IPS-18c (cell line): ENCODE results near the gene ZNF701.
A peak's percentile ranks its signal among the peaks of the same experiment; 100 is the strongest.
"Not testable (repeated sequence)": the region's sequence is repeated elsewhere in the genome, so short reads cannot be mapped to it uniquely, and the experiment has no call there.

Experiments used
- H3K4me3 ChIP-seq: 2 replicates; pipeline ENCODE4 v1.7.0; 2013; ENCODE audit warnings: low read depth, mild to moderate bottlenecking, low read length, moderate library complexity; ENCODE audit not compliant: insufficient read depth
- H3K9me3 ChIP-seq: one replicate; pipeline ENCODE4 v1.6.1; 2013; ENCODE audit warnings: mild to moderate bottlenecking, low read length, moderate library complexity; ENCODE audit not compliant: control insufficient read depth, insufficient read depth

Gene ZNF701

DNA sequence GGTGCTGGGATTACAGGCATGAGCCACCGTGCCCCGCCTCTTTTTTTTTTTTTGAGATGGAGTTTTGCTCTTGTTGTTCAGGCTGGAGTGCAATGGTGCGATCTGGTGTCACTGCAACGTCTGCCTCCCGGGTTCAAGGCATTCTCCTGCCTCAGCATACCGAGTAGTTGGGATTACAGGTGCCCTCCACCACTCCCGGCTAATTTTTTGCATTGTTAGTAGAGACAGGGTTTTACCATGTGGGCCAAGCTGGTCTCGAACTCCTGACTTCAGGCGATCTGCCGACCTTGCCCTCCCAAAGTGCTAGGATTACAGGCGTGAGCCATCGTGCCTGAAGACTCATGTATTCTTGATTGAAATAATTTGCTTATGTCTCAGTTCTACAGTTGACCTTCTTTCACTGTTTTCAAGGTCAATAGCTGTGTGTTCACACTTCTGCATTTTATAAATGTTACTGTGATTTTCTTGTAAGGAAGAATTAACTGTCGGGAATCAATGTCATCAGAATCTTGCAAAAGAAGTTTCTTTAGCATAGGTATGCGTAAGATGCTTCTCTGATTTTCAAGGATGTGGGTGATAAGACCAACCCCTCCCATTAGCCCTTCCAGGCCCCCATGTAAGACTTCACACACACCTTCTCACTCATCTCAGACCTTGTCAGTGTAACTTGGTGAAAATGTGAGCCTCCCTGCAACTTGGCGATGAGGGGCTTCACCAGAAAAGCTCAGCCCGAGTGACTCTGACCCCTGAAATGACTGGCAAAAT, 12.7 kb upstream of the ZNF701 start:
- Histone ChIP-seq H3K4me3 (no peak overlapping the region), H3K9me3 (peaks cover 20% of the 10 kb centered on the region)

DNA sequence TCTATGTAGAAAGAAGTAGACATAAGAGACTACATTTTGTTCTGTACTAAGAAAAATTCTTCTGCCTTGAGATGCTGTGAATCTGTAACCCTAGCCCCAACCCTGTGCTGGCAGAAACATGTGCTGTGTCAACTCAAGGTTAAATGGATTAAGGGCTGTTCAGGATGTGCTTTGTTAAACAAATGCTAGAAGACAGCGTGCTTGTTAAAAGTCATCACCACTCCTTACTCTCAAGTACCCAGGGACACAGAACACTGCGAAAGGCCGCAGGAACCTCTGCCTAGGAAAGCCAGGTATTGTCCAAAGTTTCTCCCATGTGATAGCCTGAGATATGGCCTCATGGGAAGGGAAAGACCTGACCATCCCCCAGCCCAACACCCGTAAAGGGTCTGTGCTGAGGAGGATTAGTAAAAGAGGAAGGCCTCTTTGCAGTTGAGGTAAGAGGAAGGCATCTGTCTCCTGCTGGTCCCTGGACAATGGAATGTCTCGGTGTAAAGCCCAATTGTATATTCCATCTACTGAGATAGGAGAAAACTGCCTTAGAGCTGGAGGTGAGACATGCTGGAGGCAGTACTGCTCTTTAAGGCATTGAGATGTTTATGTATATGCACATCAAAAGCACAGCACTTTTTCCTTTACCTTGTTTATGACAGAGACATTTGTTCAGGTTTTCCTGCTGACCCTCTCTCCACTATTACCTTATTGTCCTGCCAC, 11.2 kb upstream of the ZNF701 start:
- not testable (repeated sequence) for H3K4me3 ChIP-seq
- H3K9me3 ChIP-seq = peaks cover 15% of the 10 kb centered on the region

DNA sequence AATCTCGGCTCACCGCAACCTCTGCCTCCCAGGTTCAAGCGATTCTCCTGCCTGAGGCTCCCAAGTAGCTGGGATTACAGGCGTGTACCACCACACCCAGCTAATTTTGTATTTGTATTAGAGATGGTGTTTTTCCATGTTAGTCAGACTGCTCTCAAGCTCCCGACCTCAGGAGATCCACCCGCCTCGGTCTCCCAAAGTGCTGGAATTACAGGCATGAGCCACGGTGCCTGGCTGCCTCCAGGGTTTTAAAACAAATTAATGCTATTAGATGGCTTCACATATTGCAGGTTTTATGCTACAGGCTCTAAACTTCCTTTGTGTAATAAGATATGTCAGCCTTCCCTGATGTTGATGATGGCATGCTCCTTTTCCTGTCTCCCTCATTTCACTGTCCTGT, 8.5 kb upstream of the ZNF701 start:
- not testable (repeated sequence) for H3K9me3 ChIP-seq, H3K4me3 ChIP-seq

DNA sequence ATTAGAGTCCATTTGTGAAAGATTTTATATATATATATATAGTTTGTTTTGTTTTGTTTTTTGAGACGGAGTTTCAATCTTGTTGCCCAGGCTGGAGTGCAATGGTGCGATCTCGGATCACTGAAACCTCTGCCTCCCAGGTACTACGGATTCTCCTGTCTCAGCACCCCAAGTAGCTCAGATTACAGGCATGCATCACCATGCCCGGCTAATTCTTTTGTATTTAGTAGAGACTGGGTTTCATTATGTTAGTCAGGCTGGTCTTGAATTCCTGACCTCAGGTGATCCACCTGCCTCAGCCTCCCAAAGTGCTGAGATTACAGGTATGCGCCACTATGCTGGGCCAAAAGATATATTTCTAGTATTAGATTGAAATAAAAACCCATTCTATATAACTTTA, 4.0 kb upstream of the ZNF701 start:
- no peaks in the 10 kb centered on the region for H3K9me3 ChIP-seq

DNA sequence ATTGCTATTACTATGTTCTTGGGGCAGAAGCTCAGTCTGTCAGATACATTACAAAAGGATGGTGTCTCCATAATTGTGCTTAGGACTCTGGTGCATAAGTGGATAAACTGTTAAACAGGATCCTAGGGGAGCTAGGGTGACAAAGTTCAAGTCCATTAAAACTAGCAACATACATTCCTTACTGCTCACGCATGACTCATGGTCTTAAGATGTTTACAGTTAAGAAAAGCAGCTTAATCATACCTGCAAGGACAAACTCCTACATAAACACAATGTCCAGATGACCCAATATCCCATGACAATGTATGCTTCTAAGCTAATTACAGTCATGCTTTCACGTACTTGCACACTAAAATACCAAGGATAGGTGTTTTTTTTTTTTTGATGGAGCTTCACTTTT, 3.5 kb upstream of the ZNF701 start:
- H3K9me3 ChIP-seq = no peaks in the 10 kb centered on the region
- no peak overlapping the region for H3K4me3 ChIP-seq

More for the DNA sequence above, 4.0 kb upstream of the ZNF701 start:
- no peak overlapping the region for H3K4me3 ChIP-seq

DNA sequence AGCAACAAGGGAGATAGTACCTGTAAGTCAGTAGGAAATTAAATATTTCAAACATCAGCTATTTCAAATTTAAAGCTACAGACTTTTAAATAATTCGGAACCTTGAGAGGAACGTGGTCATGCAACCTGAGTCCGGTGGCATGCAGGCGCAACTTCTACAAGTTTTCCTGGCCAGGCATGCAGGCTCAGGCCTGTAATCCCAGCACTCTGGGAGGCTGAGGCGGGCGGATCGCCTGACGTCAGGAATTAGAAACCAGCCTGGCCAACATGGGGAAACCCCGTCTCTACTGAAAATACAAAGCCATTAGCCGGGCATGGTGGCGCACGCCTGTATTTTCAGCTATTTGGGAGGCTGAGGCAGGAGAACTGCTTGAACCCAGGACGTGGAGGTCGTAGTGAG, 2.2 kb upstream of the ZNF701 start:
- H3K4me3 ChIP-seq = no peak overlapping the region
- no peaks in the 10 kb centered on the region for H3K9me3 ChIP-seq

DNA sequence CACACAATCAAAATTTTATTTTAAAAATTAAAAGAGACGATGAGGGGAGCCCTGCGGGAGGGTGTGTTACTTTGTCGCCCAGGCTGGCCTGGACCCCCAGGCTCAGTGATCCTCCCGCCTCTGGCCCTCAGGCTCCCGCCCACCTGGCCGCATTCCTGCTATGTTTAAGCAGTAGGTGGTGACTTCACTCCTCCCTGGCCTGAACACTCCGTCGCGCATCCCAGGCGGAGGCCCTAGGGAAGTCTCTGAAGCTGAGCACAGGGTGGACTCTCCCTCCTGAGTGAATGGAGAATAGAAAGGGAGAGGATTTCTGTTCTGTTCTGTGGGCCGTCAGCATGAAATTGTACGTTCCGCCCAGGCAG, 468 bp upstream of the ZNF701 start:
- H3K4me3 ChIP-seq = peak overlapping the region; percentile 50
- H3K9me3 ChIP-seq = not testable (repeated sequence)

DNA sequence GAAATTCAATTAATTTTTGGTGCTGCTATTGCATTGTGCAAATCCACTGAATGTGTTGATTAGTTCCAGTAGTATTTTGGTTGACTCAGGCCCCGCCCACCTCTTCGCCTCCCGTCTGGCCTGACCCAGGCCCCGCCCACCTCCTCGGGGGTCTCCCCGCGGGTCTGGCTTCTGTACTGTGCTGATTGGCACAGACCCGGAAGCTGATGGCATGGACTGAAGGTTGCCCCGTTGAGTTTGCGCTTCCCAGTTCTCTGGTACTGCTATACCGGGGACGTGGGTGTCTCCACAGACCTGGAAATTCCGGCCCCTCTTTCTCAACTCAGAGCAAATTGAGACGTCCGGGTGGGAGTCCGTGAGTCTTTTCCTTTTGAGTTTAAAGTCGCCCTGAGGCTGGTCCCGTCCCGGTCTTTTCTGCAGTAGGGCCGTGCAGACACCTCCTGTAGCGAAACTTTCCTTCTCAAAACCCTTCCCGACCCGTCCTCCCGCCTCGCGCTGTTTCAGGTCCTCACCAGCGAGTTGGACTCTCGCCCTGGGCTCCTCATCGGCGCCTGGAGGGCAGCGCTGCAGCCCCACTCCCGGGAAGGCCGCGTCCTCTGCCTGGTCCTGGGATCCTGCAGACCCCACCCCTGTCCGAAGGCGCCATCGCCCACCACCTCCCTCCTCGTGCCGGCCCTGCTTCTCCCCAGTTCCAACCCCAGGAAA, 14.8 kb downstream of the ZNF701 start:
- Histone ChIP-seq H3K9me3 (no peaks in the 10 kb centered on the region), H3K4me3 (no peak overlapping the region; the same call in 1 of the 2 replicates)

DNA sequence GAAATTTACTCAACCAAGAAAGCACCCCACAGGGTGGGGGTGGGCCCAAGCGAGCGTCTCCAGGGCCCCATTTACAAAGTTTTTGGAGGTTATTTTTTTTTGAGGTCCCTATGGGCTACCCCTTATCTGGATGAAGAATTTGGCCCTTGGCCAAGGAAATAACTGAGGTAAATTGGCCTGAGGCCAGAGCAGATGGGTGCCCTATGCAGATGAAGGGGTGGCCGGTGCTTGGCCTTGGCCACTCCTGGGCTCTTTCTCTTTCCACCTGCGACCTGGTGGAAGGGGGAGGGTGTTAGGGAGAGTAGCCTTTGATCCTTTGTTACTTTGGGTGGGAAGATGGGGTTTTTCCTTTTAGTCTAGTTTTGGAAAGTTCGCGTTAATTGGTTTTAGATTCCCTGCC, 15.5 kb downstream of the ZNF701 start:
- no peak overlapping the region for H3K4me3 ChIP-seq
- H3K9me3 ChIP-seq = no peaks in the 10 kb centered on the region

DNA sequence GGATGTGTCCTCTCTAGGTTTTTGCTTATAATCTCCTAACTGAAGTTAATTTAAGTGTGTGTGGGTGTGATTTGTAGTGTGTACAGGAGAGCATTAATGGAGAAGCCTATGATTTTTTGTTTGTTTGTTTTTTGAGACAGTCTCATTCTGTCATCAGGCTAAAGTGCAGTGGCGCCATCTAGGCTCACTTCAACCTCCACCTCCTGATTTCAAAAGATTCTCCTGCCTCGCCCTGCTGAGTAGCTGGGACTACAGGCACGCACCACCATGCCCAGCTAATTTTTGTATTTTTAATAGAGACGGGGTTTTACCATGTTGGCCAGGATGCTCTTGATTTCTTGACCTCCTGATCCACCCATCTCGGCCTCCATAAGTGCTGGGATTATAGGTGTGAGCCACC, 20.6 kb downstream of the ZNF701 start:
- Histone ChIP-seq H3K4me3 (no peak overlapping the region), H3K9me3 (peaks cover 2% of the 10 kb centered on the region)

DNA sequence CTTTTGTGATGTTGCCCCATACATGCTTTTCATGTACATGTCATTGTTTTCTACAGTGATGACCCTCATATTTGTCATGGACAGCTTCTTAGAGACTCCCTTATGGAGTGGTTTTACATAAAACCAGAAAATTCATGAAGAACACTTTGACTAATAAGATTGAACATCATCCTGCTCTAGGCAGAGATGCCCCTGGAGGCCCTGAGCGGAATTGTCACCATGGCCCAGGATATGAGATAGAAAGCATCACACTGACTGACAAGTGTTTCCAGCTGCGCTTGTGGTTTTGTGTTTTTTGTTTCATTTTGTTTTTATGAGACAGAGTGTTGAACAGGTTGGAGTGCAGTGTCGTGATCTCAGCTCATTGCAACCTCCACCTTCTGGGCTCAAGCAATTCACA, 22.2 kb downstream of the ZNF701 start:
- no peak overlapping the region for H3K4me3 ChIP-seq
- H3K9me3 ChIP-seq = peaks cover 2% of the 10 kb centered on the region

DNA sequence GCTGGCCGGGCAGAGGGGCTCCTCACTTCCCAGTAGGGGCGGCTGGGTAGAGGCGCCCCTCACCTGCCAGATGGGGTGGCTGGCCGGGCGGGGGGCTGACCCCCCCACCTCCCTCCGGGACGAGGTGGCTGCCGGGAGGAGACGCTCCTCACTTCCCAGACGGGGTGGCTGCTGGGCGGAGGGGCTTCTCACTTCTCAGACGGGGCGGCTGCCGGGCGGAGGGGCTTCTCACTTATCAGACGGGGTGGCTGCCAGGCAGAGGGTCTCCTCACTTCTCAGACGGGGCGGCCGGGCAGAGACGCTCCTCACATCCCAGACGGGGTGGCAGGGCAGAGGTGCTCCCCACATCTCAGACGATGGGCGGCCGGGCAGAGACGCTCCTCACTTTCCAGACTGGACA, 23.4 kb downstream of the ZNF701 start:
- not testable (repeated sequence) for H3K9me3 ChIP-seq, H3K4me3 ChIP-seq

DNA sequence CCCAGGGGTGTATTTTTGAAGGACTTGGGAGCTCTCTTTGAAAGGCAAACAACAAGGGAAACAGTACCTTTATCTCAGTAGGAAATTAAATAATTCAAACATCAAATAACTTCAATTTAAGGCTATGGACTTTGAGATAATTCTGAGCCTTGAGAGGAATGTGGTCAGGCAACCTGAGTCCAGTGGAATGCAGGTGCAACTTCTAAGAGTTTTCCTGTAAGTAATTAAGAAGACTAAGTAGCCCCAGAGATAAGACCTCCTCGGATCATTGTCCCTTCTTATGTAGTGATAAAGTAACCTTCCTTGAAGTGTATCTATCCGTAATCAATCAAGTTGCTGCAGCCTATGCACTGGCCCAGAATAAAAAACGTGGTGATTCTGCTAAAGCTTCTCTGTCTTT, 29.2 kb downstream of the ZNF701 start:
- peaks cover 6% of the 10 kb centered on the region for H3K9me3 ChIP-seq
- no peak overlapping the region for H3K4me3 ChIP-seq

DNA sequence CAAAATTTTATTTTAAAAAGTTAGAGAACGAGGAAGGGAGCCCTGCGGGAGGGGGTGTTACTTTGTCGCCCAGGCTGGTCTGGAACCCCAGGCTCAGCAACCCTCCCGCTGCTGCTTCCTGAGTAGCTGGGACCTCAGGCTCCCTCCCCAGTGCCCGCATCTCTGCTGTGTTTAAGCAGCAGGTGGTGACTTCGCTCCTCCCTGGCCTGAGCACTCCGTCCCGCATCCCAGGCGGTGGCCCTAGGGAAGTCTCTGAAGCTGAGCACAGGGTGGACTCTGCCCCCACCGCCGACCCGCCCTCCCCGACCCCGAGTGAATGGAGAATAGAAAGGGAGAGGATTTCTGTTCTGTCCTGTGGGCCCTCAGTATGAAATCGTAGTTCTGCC, 30.5 kb downstream of the ZNF701 start:
- H3K4me3 ChIP-seq = peak overlapping the region; percentile 77
- peaks cover 3% of the 10 kb centered on the region for H3K9me3 ChIP-seq

DNA sequence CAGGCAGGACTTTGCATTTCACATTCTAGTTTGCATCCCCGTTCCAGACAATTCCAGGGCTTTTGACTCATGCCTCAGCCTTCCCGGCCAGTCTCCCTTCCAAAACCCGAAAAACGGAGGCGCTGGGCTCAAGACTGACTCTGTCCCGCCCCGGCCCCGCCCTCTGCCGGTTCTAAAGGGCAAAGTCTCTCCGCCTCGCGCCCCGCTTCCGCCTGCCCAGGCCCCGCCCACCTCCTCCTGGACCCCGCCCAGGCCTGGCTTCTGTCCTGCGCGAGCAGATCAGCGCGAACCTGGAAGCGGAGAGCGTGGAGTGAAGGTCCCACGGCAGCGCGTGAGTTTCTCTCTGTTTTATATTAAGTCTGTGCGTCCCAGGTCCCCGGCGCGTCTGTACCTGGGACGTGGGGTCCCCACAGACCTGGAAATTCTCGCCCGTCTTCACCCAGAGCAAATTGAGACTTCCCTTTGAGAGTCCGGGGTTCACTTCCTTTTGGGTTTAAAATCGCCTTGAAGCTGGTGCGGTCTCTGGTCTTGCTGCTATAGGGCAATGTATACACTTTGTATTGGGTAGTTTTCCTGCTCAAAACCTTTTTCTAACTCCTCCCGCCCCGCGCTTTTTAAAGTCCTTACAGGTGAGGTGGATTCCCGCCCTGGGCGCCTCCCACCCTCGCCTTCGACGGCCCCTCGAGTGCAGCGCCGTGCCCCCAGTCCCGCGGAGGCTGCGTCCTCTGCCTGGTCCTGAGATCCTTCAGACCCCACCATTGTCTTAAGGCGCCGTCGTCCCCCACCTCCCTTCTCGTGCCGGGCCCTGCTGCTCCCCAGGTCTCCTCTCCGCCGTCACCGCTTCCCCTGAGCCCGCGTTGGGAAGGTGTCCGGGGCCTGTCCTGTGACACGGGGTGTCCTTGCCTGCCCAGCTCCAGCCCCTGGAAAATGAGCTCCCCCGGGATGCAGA, 31.2 kb downstream of the ZNF701 start:
- H3K9me3 ChIP-seq = peaks cover 3% of the 10 kb centered on the region
- peak overlapping the region; percentile 77 for H3K4me3 ChIP-seq

DNA sequence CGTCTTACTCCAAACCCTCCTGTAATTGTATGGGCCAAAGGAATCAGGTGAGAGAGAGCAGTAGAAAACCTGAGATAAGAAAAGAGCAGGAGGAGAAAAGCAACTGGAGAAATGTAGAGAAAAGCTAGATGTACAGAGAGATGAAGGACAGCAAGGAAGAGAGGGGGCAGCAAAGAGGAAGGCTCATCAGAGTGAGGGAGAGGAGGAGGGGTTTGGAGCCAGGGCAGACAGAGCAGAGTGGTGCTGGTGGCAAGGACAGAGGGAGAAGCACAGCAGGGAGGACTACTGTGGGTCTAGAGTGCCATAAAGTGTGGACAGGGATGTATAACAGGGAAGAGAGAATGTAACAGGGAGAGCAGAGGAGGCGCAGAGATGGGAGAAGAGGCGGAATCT, 31.9 kb downstream of the ZNF701 start:
- peak overlapping the region; percentile 77 for H3K4me3 ChIP-seq
- H3K9me3 ChIP-seq = not testable (repeated sequence)

DNA sequence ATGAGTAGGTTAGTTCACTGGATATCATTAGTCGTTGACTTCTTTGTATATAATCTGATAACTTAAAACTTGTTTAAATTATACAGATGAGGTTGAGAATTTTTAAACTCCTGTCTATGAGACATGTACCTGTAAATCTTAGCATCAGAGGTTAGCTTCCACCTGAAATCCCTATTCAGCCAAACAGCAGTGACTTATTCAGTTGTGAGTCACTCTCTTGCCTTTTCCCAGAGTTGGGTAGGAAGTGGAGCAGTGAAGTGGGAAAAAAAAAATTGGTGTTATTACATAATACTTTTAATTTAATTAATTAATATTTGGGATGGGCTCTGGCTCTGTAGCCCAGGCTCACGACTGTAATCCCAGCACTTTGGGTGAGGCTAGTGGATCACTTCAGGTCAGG, 32.9 kb downstream of the ZNF701 start:
- Histone ChIP-seq H3K4me3 (no peak overlapping the region), H3K9me3 (peaks cover 3% of the 10 kb centered on the region)
